Prostate gland (tissue), 2 donors: ENCODE measurements around the gene GOLT1A.

ENCODE experiments used
- POLR2A ChIP-seq: fragments of 450-650 bp; IDR thresholded peaks from one replicate; pipeline ENCODE4 v1.6.1; 2016; ENCODE audit warnings: antibody characterized with exemption, mild to moderate bottlenecking
- TF ChIP-seq, protein P1 (sequence below), 4 experiments: fragments of 200-600 bp in 2 of 4; fragments of 450-650 bp in 2 of 4; sonication (generic) in 2 of 4; IDR thresholded peaks; 1 replicate in 3 of 4; 2 replicates in 1 of 4; pipeline ENCODE4 v1.5.1; 2016 to 2019; ENCODE audit warnings: antibody characterized with exemption in 4 of 4, mild to moderate bottlenecking in 2 of 4, moderate library complexity in 2 of 4

DNA sequence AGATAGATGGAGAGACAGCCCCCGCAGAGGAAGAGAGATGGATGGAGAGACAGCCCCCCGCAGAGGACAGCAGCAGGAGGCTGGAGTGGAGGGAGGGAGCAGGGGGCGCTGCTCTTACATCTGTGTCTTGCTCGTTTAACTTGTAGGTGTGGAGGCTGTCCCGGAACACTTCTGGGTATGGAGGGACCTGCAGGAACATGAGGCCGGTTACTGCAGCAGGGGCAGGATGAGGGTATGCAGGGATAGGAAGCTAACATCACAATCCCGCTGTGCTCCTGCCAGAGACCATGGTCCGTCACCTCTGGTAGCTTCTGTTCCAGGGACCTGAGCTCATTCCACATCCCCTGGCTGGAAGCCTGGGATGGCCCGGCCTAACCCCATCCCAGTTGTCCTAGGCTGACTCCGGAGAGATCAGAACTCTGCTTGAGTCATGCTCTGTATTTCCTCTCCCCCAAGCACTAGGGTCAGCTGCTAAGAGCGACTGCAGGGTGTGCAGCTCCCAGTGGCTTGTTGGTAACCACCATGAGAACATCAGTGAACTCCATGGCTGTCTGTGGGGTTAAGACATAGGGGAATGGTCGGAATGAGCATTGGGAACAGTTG, 36.7 kb upstream of the GOLT1A start:
- TF ChIP-seq, protein P1, sequence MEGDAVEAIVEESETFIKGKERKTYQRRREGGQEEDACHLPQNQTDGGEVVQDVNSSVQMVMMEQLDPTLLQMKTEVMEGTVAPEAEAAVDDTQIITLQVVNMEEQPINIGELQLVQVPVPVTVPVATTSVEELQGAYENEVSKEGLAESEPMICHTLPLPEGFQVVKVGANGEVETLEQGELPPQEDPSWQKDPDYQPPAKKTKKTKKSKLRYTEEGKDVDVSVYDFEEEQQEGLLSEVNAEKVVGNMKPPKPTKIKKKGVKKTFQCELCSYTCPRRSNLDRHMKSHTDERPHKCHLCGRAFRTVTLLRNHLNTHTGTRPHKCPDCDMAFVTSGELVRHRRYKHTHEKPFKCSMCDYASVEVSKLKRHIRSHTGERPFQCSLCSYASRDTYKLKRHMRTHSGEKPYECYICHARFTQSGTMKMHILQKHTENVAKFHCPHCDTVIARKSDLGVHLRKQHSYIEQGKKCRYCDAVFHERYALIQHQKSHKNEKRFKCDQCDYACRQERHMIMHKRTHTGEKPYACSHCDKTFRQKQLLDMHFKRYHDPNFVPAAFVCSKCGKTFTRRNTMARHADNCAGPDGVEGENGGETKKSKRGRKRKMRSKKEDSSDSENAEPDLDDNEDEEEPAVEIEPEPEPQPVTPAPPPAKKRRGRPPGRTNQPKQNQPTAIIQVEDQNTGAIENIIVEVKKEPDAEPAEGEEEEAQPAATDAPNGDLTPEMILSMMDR (IDR thresholded peaks at IDR 0.05), result no peak
- TF ChIP-seq POLR2A, result no peak
